T-helper 2 cell (primary cell): ENCODE data around the gene CACNB3.
"Not testable (repeated sequence)": the region's sequence is repeated elsewhere in the genome, so short reads cannot be mapped to it uniquely, and the experiment has no call there.

Experiments
- DNase-seq, 5 experiments: peaks; one replicate each; pipeline versions ENCODE4 v3.0.0 to v3.0.0-alpha.2; 2012 to 2022

The CACNB3 gene

DNA sequence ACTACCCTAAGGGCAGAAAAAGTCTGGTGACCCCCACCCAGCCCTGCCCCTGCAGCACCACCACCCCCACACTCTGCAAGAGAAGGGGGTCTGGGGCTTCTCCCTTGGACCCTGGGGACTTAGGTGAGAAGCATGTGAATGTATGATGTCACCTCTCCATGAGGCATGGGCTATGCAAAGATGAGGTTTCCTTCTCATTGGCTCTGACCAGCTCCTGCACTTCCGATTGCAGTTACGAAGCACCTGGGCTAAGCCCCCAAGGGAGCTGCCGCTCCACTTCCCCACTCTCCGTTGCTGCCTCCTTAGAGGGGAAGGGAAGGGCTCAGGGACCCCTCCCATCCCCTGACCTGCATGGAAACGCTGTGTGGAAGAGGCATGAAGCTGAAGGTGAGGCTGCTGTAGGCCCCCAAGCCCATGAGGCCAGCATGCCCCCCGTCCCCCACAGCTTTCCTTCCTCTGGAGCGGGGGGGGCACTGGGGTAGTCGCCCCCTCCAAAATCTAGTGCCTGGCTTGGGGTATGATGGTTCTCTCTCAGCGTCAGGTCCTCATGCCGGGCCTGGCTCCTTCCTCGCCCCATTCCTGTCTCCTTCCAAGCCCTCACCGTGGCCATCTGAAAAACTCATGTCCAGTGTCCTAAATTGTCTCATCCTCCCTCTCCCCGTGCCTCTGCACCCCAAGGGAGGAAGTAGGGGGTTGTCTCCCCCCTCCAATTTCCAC, 39.1 kb downstream of the CACNB3 start:
- no peak for DNase-seq

DNA sequence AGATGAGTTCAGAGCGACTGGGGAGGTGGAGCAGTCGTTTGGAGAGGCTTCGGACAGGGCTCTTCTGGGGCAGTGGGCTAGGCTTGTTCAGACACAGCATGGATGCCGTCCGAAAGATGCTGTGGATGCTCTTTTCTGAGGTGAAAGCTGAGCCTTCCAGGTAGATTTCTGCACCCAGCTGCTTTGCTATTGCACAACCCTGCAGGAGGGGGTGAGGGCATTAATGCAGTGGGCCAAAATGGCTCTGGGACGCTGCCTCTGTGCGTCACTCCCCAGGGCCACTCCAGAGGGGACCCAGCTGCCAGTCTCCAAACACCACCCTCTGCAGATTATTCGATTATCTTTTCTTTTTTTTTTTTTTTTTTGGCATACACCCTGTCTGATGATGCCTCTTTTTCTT, 39.7 kb downstream of the CACNB3 start:
- no peak for DNase-seq

DNA sequence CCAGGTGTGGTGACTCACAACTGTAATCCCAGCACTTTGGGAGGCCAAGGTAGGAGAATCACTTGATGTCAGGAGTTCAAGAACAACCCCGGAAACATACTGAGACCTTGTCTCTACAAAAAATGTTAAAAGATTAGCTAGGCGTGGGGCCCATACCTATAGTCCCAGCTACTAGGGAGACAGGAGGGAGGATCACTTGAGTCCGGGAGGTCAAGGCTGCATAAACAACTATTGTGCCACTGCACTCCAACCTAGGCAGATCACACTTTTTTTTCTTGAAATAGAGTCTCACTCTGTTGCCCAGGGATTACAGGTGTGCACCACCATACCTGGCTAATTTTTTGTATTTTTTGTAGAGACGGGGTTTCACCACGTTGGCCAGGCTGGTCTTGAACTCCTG, 41.3 kb downstream of the CACNB3 start:
- DNase-seq: no peak

DNA sequence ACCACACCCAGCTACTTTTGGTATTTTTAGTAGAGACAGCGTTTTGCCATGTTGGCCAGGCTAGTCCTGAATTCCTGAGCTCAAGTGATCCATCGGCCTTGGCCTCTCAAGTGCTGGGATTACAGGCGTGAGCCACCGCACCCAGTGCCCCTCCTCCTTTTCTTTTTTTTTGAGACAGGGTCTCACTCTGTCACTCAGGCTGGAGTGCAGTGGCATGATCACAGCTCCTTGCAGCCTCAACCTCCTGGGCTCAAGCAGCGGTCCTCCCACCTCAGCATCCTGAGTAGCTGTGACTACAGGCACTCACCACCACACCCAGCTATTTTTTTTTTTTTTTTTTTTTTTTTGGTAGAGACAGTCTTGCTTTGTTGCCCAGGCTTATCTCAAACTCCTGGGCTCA, 41.9 kb downstream of the CACNB3 start:
- DNase-seq: not testable (repeated sequence)

DNA sequence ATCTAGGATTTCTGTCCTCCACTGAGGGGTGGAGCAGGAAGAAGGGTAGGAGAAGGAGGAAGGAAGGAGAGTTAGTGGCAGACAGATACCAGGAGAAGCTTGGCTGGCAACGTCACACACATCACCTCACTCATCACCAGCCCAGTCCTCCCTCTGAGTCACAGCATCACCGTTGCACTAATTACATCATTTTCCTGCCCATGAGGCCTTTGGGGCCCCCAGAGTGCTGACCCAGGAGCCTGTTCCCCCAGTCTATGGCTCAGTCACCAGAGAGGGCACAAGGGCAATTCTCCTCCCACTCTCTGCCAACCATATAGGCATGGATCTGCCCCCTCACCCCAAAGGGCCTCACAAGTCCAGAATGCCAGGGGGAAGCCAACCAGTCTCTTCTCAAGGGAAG, 42.8 kb downstream of the CACNB3 start:
- DNase-seq: no peak

DNA sequence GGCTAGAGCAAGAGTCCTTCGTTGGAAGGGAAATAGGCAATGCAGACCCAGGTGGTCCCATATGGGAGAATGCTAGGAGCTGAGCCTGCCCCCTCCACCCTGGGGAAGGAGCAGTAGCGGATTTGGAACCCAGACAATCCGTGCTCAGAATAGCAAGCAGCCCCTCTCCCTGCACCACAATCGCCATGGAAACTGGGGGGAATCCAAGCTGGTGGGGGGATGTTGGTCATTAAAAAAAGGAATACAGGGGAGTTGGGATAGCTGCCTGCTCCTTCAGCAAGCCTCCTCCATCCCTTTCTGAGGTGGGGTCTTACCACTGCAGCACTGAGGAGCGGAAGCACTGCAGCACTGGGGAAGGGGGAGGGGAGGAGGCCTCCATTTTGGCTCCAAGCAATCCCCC, 44.5 kb downstream of the CACNB3 start:
- no peak for DNase-seq

DNA sequence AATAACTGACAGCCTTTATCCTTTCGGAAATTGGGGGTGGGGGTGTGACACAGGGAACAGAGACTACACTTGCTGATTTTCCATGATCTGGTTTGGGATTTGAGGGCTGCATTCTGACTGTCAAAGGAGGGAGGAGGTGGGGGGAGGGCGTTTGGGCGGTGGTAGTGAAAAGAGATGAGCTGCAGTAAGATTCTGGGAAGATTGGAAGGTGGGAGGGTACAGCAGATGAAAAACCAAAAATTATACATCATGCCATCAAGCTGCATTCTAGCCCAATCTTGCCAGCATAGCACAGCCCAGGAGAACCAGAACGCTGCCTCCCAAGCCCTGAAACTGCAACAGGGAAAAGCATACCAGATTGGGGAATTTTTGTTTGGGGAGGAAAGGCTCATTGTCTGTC, 45.0 kb downstream of the CACNB3 start:
- DNase-seq: no peak

DNA sequence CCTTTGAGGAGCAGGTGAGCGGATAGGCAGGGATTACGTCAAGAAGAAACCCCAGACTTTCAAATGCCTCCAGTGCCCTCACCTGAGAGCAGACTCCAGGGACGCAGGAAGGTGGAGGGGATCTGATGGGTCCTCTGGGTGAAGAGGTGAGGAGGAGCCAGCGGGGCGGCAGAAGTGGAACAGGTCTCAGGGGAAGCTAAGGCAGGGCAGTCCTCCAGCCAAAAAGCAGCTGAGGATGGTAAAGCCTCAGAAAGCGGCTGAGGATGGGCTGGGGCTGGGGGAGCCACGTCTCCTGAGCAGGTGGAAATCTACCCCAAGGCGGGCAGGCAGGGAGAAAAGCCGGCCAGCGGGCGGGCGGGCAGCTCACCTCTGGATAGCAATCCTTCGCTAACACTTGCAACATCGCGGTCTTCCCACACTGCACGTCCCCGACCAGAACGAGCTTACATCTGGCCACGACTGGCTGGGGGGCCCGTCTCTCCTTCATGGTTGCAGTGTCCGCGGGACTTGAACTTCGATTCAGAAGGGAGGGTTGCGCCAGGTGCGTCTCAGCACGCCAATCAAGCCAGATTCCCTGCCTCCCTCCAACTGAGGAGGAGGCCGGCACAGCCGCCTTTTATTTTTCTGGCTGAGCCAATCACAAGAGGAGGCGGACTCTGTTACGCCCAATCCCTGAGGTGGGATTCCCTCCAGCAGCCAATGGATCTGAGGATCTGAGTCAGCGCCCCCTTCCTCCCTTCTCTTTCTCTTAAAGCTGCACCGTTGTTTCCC, 47.2 kb downstream of the CACNB3 start, which contains the start of gene RND1:
Gene RND1, minus strand, starts transcription at position 590 of the 771 bp plus-strand sequence. Its CDS starts 103 bp downstream, at position 487.
- peak; percentile 55 to 94 (median 80) for DNase-seq

DNA sequence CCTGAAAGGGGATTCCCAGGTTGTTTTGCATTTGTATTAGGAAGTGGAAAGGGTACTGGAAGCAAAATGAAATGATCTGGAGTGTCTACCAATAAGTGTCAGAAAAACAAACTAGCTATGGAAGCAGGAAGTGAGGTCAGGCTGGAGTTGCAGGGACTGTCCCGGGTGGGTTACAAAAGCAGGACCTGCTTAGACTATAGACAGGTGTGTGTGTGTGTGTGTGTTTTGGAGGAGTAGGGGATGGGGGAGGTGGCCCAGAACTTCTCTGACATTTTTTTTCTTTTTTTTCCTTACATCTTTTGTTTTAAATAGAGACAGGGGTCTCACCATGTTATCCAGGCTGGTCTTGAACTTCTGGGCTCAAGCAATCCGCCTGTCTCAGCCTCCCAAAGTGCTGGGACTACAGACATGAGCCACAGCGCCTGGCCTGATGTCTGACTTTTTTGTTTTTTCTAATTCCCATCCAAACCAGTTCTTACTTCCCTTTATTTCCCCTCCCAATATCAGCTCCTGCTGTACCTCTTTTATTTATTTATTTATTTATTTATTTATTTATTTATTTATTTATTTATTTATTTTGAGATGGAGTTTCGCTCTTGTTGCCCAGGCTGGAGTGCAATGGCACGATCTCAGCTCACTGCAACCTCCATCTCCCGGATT, 47.9 kb downstream of the CACNB3 start:
- no peak for DNase-seq

DNA sequence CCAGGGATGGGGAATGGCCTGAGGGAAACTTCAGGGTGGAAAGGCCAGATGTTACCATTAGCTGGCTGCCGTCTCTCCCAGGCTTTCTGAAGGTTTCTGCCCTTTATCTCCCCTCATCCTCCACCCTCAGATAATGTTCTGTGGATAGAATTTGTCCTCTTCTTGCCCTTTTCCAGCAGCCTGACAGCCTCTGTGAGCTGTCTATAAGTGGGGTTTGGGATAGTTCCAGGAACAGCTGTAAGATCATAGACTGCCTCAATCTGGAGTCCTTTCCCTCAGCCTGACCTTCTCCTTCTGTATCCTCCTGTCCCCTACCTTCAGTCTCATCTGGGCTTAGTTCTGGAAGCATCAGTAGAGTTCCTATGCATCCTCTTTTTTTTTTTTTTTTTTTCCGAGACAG, 50.2 kb downstream of the CACNB3 start:
- no peak for DNase-seq

DNA sequence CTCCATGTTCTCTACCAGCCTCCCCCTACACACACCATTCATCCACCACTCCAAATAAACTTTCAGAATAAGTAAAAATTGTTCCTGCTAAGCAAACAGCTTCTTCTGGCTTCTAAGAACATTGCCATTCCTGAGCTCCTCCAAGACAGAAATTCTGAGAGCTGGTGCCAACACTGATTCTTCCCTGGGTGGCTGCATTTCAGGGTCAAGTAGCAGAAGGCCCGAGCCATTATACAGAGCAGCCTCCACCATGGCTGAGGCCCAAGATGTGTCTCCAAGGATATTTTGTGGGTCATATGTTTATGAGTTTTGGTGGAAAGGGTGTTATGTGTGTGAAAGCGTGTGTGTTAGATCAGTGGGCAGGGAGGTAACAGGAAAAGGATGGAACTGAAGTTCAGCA, 50.9 kb downstream of the CACNB3 start:
- DNase-seq: no peak

DNA sequence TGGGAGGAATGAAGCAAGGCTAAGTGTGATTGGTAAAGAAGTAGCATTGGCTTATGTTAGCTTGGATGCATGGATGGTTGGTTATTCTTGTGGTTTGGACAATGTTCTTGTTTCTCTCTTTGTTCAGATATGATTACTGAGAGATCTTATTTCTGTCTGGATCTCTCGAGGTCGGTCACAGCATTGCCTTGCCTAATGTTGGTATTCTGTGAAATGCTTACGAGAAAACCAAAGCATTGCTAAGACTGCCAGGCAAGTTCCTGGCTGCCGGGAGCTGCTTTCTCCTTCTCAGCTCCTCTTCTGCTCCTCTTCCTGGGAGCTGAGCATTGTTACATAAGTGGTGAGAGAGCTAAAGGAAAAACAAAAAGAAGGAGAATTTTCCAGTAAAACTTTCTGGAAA, 54.8 kb downstream of the CACNB3 start:
- no peak for DNase-seq

DNA sequence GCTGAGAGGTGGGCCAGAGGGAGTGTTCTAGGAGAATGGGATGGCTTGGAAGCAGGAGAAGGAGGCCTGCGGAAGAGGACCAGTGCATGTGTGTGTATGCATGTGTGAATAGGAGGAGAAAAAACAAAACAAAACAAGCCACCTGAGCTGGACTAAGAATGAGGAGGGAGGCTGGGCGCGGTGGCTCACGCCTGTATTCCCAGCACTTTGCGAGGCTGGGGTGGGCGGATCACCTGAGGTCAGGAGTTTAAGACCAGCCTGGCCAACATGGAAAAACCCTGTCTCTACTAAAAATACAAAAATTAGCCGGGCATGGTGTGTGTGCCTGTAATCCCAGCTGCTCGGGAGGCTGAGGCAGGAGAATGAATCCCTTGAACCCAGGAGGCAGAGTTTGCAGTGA, 55.2 kb downstream of the CACNB3 start:
- DNase-seq: not testable (repeated sequence)

DNA sequence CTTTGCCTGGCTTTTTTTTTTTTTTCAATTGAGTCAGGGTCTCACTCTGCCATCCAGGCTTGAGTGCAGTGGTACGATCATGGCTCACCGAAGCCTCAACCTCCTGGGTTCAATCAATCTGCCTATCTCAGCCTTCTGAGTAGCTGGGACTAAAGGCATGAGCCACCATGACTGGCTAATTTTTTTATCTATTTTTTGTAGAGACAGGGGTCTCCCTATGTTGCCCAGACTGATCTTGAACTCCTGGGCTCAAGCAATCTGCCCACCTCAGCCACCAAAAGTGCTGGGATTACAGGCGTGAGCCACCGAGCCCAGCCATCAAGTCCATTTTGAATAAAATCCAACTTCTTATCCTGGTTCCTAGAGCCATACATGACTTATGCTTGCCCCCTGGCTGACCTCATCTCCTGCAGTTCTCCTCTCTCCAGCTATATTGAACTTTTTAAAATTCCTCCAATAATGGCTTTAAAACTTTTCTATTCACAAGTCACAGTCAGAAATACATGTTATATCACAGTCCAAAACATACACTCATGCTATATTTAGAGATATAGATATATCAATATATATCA, 57.7 kb downstream of the CACNB3 start:
- no peak for DNase-seq
